Measurements from ENCODE around the gene NCKAP5L.

DNA sequence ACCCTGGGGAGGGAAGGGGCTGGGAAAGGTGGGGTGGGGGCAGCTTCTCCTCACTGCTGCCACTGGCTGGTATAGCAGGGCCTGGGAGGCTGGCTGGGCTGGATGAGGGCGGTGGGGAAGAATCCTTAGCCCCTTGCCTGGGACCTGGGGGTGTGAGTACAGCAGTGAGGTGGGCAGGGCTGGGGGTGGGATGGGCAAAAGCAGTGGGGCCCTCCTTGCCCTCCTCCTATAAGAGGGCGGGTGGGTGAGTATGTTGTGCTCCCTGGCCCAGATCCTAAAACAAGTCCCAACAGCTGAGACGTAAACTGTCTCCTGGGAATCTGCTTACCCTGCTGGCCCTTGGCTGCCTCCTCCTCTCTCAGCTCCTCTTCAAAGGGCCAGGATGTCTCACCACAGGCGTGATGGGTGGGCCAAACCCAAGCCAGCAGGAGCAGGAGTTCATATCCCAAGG, 2.2 kb downstream of the NCKAP5L start:
- TF ChIP-seq CTCF (IDR thresholded peaks at IDR 0.05): no peak
- TF ChIP-seq POLR2A (IDR thresholded peaks at IDR 0.05): no peak

All from tibial nerve (tissue), 3 donors.